ENCODE results near the gene RYR2. TPM values are rescaled to one million over a fixed set of nuclear protein-coding genes. Genes with fewer than 3 reads are reported as not detected.

The RYR2 gene
- total and polyA plus RNA-seq, 2 of the 8 experiments (the other 6 are each of a cell fraction or from before 2014, with no cell fraction given) = 1.3 to 4.4 TPM

- TF ChIP-seq EP300 (IDR thresholded peaks at IDR 0.05; ENCODE audit: borderline replicate concordance in 1 of 2, low read depth in 2 of 2, low read length in 2 of 2) (no peak), ATF2 (IDR thresholded peaks at IDR 0.05; ENCODE audit: low read length) (no peak), HDAC6 (IDR thresholded peaks at IDR 0.05; ENCODE audit: low read depth, low read length) (no peak)
Observed at GRCh38 chr1:237789619-237790018, 747.6 kb downstream of the RYR2 start (continued).
